Fibroblast of skin of right biceps (primary cell): ENCODE measurements around the gene POLR3A.
"Not testable (repeated sequence)": the region's sequence is repeated elsewhere in the genome, so short reads cannot be mapped to it uniquely, and the experiment has no call there.

Source experiments
- DNase-seq: peaks from one replicate; pipeline ENCODE4 v3.0.0-alpha.2; 2013

Gene POLR3A

DNA sequence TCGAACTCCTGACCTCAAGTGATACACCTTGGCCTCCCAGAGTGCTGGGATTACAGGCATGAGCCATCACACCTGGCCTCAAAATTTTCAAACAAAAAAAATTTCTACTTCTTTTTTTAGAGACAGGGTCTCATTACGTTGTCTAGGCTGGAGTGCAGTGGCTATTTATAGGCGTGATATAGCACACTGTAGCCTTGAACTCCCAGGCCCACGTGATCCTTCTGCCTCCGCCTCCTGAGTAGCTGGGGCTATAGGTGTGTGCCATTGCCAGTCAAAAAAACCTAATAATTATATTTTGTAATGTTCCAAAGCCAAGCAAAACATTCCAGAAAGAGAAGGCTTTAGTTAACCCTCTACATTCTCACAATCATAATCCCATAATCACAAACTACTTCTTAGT is 13.8 kb downstream of the POLR3A start:
- no peak for DNase-seq

DNA sequence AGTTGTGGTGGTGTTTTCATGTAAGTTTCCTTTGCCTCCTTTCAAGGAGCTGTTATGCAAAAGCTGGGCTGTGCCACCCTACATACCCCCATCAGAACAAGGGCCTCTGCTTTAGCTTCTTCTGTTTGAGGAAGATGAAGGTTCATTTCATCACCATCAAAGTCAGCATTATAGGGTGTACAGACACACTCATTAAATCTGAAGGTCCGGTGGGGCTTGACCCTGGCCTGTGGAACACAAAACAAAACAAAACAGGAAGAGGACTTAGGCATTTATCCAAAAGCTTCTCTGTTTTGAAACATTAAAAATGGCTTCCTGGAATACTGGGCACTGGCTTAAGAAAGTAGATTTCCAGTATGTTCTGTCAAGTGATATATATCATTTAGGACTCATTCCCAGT is 15.8 kb downstream of the POLR3A start:
- DNase-seq, result no peak

DNA sequence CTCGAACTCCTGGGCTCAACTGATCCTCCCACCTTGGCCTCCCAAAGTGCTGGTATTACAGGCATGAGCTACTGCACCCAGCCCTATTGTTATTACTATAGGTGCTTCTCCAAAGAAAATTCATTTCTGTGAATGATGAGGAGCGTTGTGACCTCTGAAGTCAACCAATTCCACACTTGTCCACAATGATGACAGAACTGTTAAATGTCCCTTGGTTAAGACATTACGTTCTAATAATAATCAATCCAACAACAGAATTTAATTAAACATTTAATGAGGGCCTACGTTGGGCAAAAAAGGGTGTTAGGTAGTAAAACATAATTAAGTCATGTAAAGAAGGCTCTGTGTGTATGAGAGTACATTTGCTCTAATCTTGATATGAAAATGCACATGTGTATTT is 18.2 kb downstream of the POLR3A start:
- no peak for DNase-seq

DNA sequence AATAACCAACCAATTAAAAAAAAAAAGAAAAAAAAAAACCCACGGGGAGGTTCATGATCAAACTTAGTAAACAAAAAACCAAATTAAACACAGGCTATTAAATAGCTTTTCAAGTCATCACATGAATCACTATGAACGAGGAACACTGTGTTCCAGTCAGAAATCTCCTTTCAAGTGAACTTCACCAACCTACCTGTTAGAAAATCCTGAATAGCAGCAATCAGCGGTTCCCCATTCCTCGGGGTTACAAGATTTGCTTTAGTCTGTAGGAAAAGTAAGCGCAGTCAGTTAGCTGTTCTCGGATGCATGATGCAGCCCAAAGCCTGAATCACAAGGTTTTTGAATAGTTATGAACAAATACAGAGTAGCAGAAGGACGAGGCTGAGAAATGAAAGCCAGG is 19.0 kb downstream of the POLR3A start:
- no peak for DNase-seq

DNA sequence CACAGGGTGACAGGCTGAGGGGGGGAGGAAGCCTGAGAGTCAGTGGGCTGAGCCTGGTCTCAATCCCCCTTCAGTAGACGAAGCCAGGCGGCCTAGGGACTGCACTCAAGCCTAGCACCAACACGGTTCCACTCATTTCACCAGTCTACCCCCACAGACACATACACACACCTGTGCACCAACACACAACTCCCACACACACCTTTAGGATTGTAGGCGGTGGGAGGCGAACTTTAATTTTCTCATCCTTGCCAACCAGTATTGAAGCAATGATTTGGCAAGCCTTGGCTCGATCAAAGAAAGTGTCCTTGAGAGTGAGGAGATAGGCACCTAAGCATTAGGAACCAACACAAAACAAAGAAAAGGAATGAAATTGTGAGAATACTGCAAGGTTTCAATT is 19.7 kb downstream of the POLR3A start:
- no peak for DNase-seq

DNA sequence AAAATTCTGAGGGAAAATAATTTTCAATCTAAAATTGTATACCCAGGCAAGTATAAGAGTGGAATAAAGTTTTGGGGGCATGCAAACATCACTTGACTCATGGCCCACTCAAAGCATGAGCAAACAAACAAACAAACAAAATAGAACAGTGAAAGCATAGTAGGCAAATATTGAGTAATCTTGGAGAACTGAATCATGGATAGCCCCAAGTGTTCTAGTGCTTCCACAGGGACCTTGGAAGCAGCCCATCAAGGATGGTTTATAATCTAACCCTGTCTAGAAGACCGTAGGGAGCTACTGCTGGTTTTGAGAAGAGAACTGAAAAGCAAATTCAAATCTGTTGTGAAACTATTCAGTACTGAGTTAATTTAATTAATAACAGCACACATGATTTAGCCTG is 22.1 kb downstream of the POLR3A start:
- DNase-seq, result no peak

DNA sequence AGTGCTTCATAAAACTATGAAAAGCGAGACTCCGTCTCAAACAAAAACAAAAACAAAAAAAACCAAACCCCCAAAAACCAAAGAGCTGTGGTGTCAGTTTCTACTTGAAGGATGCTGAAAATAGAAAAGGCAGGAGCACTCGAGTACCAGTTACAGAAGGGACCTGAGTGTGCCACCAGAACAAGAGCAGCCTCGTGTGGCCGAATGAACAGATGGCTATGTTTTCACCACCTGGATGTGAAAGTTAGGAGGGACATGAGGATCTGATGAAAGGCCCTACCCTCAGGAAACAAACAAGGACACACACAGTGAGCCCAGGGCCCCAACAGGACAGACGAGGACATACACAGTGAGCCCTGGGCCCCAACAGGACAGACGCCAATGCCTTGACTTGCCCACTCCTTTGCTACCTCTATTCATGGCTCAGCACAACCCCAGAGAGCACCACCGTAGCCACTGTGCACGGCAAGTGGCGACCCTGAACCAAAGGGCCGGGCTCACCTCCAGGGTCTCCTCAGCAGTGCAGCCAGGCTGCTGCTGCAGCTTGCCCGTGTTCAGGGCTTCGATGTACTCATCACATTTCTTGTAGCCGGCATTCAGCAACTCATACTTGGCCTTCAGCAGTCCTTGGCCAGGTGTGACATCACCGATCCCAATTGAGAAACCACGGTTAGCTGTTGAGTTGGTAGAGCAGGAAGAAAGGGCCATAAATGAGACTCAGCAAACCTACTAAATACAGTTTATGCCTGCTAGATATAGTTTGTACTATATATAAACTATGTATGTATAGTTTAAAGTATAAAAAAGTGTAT is 24.9 kb downstream of the POLR3A start:
- DNase-seq, result no peak

DNA sequence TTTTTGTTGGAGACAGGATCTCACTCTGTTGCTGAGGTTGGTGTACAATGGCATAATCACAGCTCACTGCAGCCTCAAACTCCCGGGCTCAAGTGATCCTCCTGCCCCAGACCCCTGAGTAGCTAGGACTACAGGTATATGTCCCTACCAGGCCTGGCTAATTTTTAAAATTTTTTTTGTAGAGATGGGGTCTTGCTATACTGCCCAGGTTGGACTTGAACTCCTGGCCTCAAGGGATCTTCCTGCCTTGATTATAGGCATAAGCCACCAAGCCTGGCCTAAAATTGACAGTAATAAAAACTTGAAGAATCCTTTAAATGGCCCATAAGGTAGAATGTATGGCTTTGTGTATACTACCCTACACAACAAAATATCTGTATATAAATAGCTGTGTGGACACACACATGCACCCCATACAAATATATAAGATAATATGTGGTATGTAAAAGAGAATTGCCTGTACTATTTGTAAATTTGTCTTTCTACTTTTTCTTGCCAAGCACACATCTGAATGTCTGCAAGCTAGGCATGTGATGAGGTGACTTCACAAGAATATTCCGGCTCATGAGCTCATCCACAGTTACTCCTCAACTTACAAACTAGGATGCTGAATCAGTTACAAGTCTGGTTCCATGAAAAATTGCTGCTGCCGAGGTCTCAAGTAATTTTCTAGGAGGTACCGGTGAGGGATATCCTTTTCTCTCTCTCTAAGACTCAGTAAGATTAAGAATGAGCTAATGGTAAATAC is 26.6 kb downstream of the POLR3A start:
- DNase-seq, result no peak

DNA sequence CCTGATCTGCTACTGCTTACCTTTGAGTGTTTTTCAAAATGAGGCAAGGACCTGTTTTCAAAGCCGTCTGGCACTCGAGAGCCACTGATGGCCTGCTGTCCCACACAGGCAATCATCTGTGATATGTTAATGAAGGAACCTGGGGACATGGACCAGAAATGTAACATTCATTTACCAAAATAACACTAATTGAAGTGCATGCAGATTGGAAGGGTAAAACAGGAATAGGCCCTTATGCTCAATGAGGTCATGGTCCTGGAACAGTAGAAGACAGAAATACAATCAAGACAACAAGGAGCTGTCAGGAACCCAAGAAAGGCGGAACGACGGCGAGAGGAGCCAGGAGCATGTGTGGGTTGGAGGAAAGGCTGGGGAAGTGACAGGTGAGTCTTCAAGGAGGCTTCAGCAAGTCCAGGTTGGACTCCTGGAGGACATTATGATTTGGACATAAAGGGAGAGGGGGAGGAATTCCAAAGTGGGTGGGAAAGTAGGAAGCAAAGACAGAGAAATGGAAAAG is 28.3 kb downstream of the POLR3A start:
- no peak for DNase-seq

DNA sequence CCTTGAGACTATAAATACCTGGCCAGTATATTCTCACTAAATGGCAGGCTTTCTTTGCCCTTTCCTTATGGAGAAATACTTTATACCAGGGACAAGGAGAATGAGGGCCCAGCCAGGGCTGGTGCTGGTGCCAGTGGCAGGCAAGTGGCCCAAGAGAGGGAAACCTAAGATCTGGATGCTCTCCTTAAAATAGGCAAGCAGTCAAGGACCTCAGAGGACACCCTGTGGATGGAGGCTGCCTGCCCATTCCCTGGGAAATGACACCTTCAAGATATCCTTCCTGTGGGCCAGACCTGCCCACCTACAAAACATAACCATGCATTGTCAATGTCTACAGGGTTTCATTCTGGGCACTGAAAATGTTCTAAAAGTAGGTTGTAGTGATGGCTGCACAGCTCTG is 29.1 kb downstream of the POLR3A start:
- DNase-seq, result no peak

DNA sequence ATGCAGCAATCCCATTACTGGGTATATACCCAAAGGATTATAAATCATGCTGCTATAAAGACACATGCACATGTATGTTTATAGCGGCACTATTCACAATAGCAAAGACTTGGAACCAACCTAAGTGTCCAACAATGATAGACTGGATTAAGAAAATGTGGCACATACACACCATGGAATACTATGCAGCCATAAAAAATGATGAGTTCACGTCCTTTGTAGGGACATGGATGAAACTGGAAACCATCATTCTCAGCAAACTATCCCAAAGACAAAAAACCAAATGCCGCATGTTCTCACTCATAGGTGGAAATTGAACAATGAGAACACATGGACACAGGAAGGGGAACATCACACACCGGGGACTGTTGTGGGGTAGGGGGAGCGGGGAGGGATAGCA is 30.5 kb downstream of the POLR3A start:
- DNase-seq, result not testable (repeated sequence)

DNA sequence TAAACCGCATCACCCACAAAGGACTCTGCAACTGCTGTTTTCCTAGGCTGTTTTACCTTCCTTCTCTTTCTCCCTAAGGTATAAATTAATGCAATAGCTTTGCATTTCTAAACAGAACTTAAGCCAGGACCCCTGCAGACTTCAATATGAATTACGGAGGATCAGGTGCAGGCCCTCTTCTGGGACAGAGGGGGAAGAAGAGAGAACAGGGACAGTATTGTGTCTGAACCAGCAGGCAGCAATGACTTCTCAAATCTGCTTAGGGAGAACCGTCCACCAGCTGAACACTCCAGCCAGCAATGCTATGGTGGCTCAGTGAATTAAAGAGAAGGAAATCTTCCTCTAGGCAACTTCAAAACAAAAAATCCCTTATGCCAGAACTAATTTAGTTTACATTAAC is 35.7 kb downstream of the POLR3A start:
- DNase-seq, result no peak

DNA sequence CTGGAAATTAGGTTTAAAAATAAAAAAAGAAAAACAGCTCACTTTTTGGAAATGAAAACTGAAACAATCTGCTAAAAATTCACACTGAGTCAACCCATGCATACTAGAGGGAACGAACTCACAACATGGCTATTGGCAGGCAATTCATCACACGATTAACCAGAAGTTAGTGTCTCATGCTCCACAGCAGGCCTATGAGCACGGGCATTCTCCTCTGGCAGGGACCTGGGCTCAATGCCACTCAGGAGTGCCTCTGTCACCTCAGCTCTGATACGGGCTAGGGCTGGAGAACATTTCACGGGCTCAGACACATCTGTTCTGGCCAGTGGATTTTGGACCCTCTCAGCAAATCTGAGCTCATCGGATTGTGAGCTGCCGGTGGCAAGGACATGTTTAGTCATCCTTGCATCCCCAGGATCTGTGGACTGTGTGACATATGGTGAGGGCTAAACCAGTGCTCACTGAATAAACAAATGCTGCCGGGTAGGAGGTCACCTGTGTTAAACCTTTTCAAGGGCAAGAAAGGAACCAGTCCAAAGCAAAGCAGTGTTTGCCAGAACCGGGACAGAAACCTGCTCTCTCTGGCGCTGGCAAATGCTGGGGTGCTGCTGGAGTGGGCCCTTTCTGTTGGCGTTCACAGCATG is 40.1 kb downstream of the POLR3A start:
- no peak for DNase-seq

DNA sequence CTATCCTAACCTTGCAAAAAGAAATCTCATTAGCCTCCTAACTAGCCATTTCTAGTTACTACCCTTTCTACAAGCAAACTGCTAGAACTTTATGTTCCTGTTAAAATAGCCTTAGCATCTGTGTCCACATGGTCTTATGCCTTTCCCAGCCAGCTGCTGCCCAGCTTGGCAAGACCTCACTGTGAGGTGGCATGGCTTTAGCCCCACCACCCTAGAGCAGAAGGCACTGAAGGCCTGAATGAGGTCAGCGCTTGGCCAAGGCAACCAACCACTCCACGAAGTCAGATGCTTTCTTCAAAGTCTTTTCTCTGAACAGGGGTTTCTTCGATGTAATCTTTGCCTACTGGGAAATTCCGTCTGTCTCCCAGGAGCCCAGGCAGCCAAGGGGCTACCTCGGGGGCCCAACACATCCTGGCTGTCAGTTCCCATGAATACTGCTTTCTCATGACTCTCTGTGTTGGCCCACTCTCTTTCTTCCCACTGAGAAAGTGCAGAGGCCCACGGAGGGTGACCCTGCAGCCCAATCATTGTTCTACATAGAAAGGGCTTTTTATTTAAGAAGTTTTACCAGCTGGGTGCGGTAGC is 41.6 kb downstream of the POLR3A start:
- no peak for DNase-seq

DNA sequence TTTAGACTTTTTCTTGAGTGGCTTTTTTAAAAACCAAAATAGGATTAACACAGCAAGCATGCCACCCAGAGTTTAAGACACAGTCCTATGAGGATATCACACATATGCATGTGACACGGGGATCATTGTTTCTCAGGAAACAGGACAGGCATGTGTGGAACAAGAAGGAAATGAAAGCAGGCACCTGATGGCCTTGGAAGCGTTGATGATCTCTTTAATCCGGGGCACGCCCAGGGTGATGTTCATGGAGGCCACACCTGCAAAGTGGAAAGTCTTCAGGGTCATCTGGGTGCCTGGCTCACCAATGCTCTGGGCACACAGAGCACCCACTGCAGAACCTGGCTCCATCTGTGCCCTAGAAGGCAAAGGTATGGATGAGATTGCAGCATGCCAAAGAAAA is 44.3 kb downstream of the POLR3A start:
- DNase-seq, result no peak

DNA sequence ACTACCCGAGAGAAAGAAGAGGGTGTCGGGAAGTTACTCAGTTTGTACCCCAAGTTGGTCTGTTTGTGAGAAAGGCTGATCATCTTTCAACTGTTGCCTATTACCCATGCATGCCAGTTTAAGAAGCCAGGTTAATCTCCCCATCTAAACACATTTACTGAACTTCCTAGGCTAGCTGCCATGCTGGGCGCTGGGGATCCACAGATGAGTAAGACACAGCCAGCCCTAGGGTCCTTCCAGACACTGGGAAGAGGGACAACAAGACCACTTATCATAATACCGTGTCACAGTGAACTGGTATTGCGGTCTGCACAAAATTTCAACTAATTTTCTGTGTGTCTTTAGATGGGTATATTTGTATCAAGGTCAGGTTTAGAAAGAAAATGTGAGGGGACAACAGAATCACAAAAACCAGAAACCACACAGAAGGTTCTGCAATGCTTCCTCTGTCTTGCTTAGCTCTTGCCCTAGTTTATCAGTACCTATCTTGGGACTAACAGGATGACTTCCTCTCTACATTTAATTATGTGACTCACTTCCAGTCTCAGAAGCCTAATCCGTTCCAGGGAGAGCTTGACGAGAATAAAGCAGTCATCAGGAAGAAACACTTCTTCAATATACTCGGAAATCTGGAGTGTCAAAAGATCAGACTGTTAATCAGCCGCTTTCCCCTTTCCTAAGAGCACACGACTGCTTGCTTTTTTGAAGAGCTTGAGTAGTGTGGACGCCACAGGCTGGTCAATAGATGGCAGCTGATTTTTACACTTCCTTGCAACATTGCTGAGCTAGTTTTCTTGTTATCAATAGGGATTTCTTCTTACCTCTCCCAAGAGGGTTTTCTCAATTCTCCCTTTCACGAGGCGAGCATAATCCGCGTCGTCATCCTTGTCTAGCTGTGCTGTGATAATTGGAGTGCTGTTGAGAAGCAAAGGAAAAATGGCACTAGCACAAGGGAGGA is 45.7 kb downstream of the POLR3A start:
- DNase-seq, result peak; percentile 76

DNA sequence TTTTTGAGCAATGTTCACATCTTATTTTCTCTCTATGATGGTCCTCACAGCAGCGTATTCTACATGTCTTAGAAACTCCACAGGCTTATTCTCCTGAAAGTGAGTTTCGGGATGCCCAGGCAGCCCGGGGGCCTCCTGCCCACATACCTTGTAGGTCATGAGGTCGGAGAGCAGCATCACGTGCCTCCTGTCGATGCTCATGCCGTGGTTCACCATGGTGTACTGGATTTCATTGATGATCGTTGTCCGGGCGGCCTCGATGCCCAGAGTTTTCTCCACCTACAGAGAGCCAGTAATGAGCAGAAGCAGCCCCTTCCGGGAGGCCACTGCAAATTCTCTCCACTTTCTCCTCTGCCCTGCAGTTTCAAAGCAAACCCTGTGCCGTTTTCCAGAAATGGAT is 48.0 kb downstream of the POLR3A start:
- DNase-seq, result no peak

DNA sequence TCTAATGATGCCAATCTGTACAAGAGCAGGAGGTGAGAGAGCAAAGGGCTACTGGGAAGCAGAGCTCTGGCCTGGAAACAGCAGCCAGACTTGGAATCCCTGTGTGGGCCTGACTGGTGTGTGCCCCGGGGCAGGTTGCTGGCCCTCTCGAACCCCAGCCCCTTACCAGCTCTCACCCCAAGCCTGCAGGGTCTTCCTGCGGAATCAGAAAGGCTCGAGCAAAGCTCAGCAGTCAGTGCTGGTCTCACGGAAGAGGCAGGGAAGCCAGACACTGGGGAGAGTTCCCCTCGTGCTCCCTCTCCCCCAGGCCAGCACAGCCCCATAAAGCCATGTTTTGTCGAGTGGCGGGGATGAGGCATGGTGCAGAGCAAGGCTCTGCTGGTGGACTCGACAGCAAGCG is 50.1 kb downstream of the POLR3A start:
- DNase-seq, result no peak

DNA sequence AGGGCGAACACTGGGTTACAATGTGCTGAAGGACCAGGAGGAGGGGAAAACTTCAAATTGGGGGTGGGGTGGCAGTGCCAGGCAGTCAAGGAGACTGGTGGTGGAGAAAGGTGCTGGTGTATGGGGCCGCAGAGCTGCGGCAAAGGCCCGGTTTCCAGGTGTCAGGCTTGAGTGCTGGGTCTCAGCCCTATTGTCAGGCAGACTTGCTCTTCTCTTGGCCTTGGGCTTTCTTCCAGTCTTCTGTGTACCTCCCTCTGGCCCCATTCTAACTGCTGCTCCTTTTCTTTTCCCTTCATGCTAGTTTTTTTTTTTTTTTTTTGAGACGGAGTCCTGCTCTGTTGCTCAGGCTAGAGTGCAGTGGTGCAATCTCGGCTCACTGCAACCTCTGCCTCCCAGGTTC is 51.0 kb downstream of the POLR3A start:
- DNase-seq, result no peak

DNA sequence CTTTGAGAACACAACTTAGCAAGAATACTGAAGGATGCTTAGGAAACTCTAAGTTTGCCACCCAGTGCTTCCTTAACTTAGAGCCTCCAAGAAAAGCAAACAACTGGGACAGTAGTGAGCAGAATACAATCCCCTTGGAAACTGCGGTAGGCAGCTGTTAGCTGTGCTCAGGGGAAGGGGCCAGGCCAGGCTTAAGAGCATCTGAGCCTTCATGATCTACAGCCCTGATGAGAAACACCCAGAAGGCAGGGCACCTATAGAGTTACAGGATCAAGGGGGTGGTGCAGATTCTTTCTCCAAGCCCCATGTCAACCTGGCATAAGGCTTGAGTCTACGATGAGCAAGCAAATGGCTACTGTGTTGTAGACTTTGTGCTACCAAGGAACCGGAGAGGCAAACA is 51.4 kb downstream of the POLR3A start:
- no peak for DNase-seq

DNA sequence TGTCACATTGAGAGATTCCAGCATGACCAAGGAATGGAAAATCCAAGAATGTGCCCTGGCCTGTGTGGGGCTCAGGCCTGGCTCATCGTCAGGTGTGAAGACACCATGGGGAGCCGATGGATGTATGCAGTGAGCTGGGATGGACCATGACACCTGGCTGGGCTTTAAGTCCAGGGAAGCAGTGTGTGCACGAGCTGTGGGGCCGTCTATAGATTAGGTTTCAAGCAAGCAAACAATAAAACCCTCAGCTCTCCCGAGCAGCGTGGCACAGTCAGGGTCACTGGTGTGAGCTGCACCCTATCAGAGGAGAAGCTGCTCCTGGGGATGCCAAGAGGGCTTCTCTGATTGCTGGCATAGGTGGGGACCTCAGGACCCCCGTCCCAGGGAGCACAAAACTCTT is 52.3 kb downstream of the POLR3A start:
- no peak for DNase-seq

DNA sequence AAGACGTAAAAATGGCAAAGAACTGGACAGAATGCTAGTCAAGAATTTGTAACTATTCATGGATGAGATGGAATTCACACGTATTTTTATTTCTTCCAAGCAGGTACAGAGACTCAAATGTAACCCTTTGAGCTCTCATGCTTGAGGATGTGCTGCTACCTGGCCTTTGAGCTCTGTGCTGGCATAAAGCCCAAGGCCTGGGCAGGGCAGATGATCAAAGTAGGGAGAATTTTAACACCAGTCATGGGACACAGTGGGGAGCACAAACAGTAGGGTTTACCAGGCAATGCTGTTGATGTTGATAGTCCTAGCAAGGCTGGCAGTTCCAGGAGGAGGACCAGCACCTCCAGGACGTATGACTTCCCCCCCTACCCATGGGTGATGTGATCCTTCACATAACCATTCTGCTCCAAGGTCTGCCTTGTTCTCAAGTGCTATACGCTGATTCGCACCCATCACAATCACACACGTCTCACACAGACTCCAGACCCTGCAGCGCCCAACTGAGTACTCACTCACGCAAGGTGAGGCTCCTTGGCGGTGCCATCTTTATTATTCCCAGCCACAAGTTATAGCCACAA is 54.1 kb downstream of the POLR3A start:
- DNase-seq, result no peak
